Sigmoid colon (tissue), 7 donors: ENCODE measurements around the gene SETD3. TPM values are rescaled to one million over a fixed set of nuclear protein-coding genes. Genes with fewer than 3 reads are reported as not detected.

Source experiments
- DNase-seq: peaks from one replicate; pipeline ENCODE4 v3.0.0-alpha.2; 2019
- H3K27ac ChIP-seq, 4 donors: fragments of 200-600 bp; sonication (generic); one replicate each; pipeline ENCODE4 v1.5.1; 2016 to 2019; ENCODE audit warnings: mild to moderate bottlenecking in 1 of 4
- H3K27me3 ChIP-seq, 3 donors: fragments of 200-600 bp; sonication (generic); one replicate each; pipeline ENCODE4 v1.5.1; 2019; ENCODE audit warnings: mild to moderate bottlenecking in 1 of 3
- H3K36me3 ChIP-seq, 4 donors: fragments of 200-600 bp; sonication (generic); one replicate each; pipeline ENCODE4 v1.5.1; 2016 to 2019
- H3K4me1 ChIP-seq, 4 donors: fragments of 200-600 bp; sonication (generic); one replicate each; pipeline ENCODE4 v1.5.1; 2017 to 2019
- H3K4me3 ChIP-seq, 4 donors: fragments of 200-600 bp; sonication (generic); one replicate each; pipeline ENCODE4 v1.5.1; 2017 to 2019; ENCODE audit warnings: mild to moderate bottlenecking in 2 of 4, moderate library complexity in 1 of 4
- H3K9me3 ChIP-seq, 4 donors: fragments of 200-600 bp in 3 of 4; sonication (generic) in 3 of 4; one replicate each; pipeline versions ENCODE4 v1.5.1 to v1.6.1; 2013 to 2019
- CTCF ChIP-seq, 4 experiments: fragments of 450-650 bp in 3 of 4; fragments of 200-600 bp in 1 of 4; IDR thresholded peaks; one replicate each; pipeline ENCODE4 v1.5.1; 2016 to 2019; ENCODE audit warnings: antibody characterized with exemption in 4 of 4, mild to moderate bottlenecking in 3 of 4, moderate library complexity in 2 of 4
- EP300 ChIP-seq, 4 donors: sonication (generic); formaldehyde crosslinking; IDR thresholded peaks; one replicate each; pipeline ENCODE4 v1.6.1; 2017; ENCODE audit warnings: antibody characterized with exemption in 4 of 4
- POLR2A ChIP-seq, 2 donors: fragments of 450-650 bp; IDR thresholded peaks; one replicate each; pipeline ENCODE4 v1.6.1; 2016; ENCODE audit warnings: antibody characterized with exemption in 2 of 2, mild to moderate bottlenecking in 2 of 2, moderate library complexity in 2 of 2
- POLR2AphosphoS5 ChIP-seq, 4 donors: sonication (generic); formaldehyde crosslinking; IDR thresholded peaks; one replicate each; pipeline ENCODE4 v1.6.1; 2017; ENCODE audit warnings: antibody characterized with exemption in 4 of 4
- WGBS, 2 donors: extraction: QIAGEN DNeasy Blood & Tissue Kit; methylation state at CpG; one replicate each; pipeline ENCODE4 v1.1.7; 2013; 5-methylcytosine and 5-hydroxymethylcytosine counted together
- intact Hi-C: fragments of 100-400 bp; cut with DNase I; formaldehyde crosslinking; loops from one replicate; pipeline ENCODE4 v1.15.1; 2023
- polyA plus RNA-seq, 3 donors: library from polyadenylated mRNA; stranded (reverse); fragments of 200-250 nt; gene quantifications; one replicate each; pipeline ENCODE4 v1.2.3, GENCODE V29; 2013
- total RNA-seq, 4 donors: library from RNA; depleted of rRNA; stranded (reverse); fragments of >200 nt; gene quantifications; one replicate each; pipeline ENCODE4 v1.1.0, GENCODE V29; 2016
- donor health status: healthy with polysubstance abuse.
- donor health status: Bipolar disorder and iron deficiency.
- donor health status: healthy.

The SETD3 gene
- total and polyA plus RNA-seq, 7 donors, result 34.6 to 164 (median 130) TPM

- intact Hi-C loops, result no loop called here
These were observed 43.0 kb downstream of the SETD3 start for GRCh38 chr14:99437706-99438105.

GRCh38 chr14:99436247-99437180, 44.1 kb downstream of the SETD3 start:
- Histone ChIP-seq H3K4me1 (peaks cover 0 to 17% (median 2%) of the 10 kb centered on the region in 4 donors), H3K36me3 (peaks cover 0 to 55% (median 2%) of the 10 kb centered on the region in 4 donors), H3K9me3 (no peaks in the 10 kb centered on the region), H3K27ac (peak overlapping the region in 1 of 4 donors; percentile 51), H3K27me3 (no peaks in the 10 kb centered on the region), H3K4me3 (no peak overlapping the region)
- intact Hi-C loops, result no loop called here
- DNase-seq, result no peak
- WGBS, 2 donors, result 77 to 86% methylated on average over 14 of the region's 14 CpGs
- no peak for TF ChIP-seq CTCF (IDR thresholded peaks at IDR 0.05)
- TF ChIP-seq POLR2AphosphoS5 (IDR thresholded peaks at IDR 0.05), result no peak
- no peak for TF ChIP-seq POLR2A (IDR thresholded peaks at IDR 0.05)
- no peak for TF ChIP-seq EP300 (IDR thresholded peaks at IDR 0.05)

More at GRCh38 chr14:99437706-99438105, 43.0 kb downstream of the SETD3 start:
- H3K4me1 ChIP-seq, result peaks cover 0 to 15% (median 1%) of the 10 kb centered on the region in 4 donors
- H3K27me3 ChIP-seq, result no peaks in the 10 kb centered on the region
- H3K9me3 ChIP-seq, result no peaks in the 10 kb centered on the region
- peaks cover 0 to 59% (median 2%) of the 10 kb centered on the region in 4 donors for H3K36me3 ChIP-seq
- 62 to 72% methylated on average over 3 of the region's 3 CpGs for WGBS, 2 donors
- no peak overlapping the region for H3K27ac ChIP-seq
- no peak for DNase-seq
- TF ChIP-seq EP300 (IDR thresholded peaks at IDR 0.05) (no peak), POLR2AphosphoS5 (IDR thresholded peaks at IDR 0.05) (no peak), CTCF (IDR thresholded peaks at IDR 0.05) (no peak), POLR2A (IDR thresholded peaks at IDR 0.05) (no peak)
- H3K4me3 ChIP-seq, result no peak overlapping the region

GRCh38 chr14:99435327-99435726, 45.3 kb downstream of the SETD3 start:
- intact Hi-C loops, result no loop called here
- Histone ChIP-seq H3K4me3 (no peak overlapping the region), H3K4me1 (peaks cover 0 to 28% (median 4%) of the 10 kb centered on the region in 4 donors), H3K36me3 (peaks cover 0 to 47% (median 2%) of the 10 kb centered on the region in 4 donors), H3K27ac (no peak overlapping the region), H3K27me3 (no peaks in the 10 kb centered on the region), H3K9me3 (no peaks in the 10 kb centered on the region)
- DNase-seq, result no peak
- WGBS, 2 donors, result 63 to 65% methylated on average over 4 of the region's 4 CpGs
- TF ChIP-seq POLR2A (IDR thresholded peaks at IDR 0.05) (no peak), CTCF (IDR thresholded peaks at IDR 0.05) (no peak), POLR2AphosphoS5 (IDR thresholded peaks at IDR 0.05) (no peak), EP300 (IDR thresholded peaks at IDR 0.05) (no peak)

GRCh38 chr14:99432485-99432884, 48.2 kb downstream of the SETD3 start:
- Histone ChIP-seq H3K36me3 (peaks cover 0 to 42% (median 9%) of the 10 kb centered on the region in 4 donors), H3K27me3 (no peaks in the 10 kb centered on the region), H3K4me1 (peaks cover 0 to 28% (median 4%) of the 10 kb centered on the region in 4 donors), H3K4me3 (no peak overlapping the region), H3K9me3 (peaks cover 0 to 5% (median 1%) of the 10 kb centered on the region in 4 donors), H3K27ac (no peak overlapping the region)
- WGBS, 2 donors, result 91 to 95% methylated on average over 1 of the region's 1 CpG
- no peak for DNase-seq
- TF ChIP-seq CTCF (IDR thresholded peaks at IDR 0.05) (no peak), POLR2AphosphoS5 (IDR thresholded peaks at IDR 0.05) (no peak), POLR2A (IDR thresholded peaks at IDR 0.05) (no peak), EP300 (IDR thresholded peaks at IDR 0.05) (no peak)
- intact Hi-C loops, result no loop called here
